Neutrophil (primary cell): ENCODE measurements around the gene AZGP1.

Experiments used
- H3K27ac ChIP-seq: fragments of 200-600 bp; sonication (generic); 2 replicates; pipeline ENCODE4 v1.5.1; 2016; ENCODE audit warnings: mild to moderate bottlenecking, moderate library complexity
- H3K27me3 ChIP-seq: fragments of 200-600 bp; sonication (generic); 2 replicates; pipeline ENCODE4 v1.6.0; 2016; ENCODE audit warnings: mild to moderate bottlenecking
- H3K36me3 ChIP-seq: fragments of 200-600 bp; sonication (generic); 2 replicates; pipeline ENCODE4 v1.5.1; 2017
- H3K4me1 ChIP-seq, 2 experiments: fragments of 200-600 bp in 1 of 2; sonication (generic) in 1 of 2; 1 replicate in 1 of 2; 2 replicates in 1 of 2; pipeline versions ENCODE4 v1.5.1 to v1.6.1; 2013 to 2016; ENCODE audit warnings: low read depth in 1 of 2, low read length in 1 of 2, mild to moderate bottlenecking in 1 of 2, moderate library complexity in 1 of 2; ENCODE audit not compliant: control insufficient read depth in 1 of 2, insufficient read depth in 1 of 2
- H3K4me3 ChIP-seq, 2 experiments: fragments of 200-600 bp in 1 of 2; sonication (generic) in 1 of 2; 1 replicate in 1 of 2; 2 replicates in 1 of 2; pipeline ENCODE4 v1.5.1; 2013 to 2016; ENCODE audit warnings: low read depth in 1 of 2, low read length in 1 of 2, mild to moderate bottlenecking in 1 of 2, moderate library complexity in 1 of 2
- H3K9me3 ChIP-seq: fragments of 200-600 bp; sonication (generic); 2 replicates; pipeline ENCODE4 v1.5.1; 2016
- CTCF ChIP-seq: fragments of 200-600 bp; sonication (generic); IDR thresholded peaks from 2 replicates; pipeline ENCODE4 v1.5.1; 2016; ENCODE audit warnings: antibody characterized with exemption

Gene AZGP1

DNA sequence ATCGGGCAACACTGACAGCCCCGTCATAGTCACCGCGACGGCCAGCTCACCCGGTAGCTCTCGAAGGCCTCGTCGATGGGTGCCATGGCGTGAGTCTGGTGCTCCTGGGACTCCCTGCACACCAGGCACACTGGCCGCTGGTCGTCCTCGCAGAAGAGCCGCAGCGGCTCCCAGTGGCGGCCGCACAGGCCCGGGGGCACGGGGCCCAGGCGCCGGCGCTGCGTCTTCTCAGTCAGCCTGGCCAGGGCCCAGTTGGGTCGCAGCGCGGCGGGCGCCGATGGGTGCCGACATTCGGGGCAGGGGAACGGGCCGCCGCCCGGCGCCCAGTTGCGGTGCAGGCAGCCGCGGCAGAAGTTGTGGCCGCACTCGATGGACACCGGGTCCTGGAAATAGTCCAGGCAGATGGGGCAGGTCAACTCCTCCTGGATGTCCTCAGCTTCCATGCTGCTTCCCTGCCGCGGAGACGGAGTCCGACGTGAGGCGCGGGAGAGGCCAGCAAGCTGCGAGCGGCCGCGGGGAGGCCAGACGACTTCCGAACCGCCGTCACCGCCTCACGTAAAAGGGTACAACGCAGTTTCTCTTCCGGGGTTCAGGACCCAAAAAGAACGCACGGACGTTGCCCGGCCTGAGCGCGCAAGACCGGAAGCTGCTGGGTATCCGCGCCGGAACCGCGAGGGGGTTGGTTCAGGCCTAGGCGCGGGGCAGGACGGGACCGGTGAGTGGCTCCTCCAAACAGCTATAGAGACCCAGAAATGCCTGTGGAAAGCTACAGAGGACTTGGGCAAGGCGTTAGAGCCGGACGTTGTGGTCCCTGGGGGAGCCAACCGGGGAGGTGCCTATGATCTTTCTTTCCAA lies 56.6 kb downstream of the AZGP1 start, which contains the start of gene TRIM4:
Gene TRIM4 (minus strand): TSS at position 572 of the 855 bp plus-strand sequence. CDS start 129 bp downstream, at position 443.
- Histone ChIP-seq H3K36me3 (peaks cover 21% of the 10 kb centered on the region), H3K4me3 (peak within 1 kb of the TSS; percentile 81 to 83), H3K9me3 (no peaks in the 10 kb centered on the region), H3K4me1 (peaks cover 17 to 33% of the 10 kb centered on the region in 2 experiments), H3K27me3 (peaks cover 15% of the 10 kb centered on the region), H3K27ac (peak within 1 kb of the TSS; percentile 89)
- no peak for TF ChIP-seq CTCF
